Anterior cingulate cortex (tissue), 58 donors: ENCODE measurements around the gene INPPL1.
"Not testable (repeated sequence)": the region's sequence is repeated elsewhere in the genome, so short reads cannot be mapped to it uniquely, and the experiment has no call there.

Experiments used
- DNase-seq, 58 donors: peaks; one replicate each; lab custom pipeline; 2025; lab: John Stamatoyannopoulos, UW

INPPL1 gene

DNA sequence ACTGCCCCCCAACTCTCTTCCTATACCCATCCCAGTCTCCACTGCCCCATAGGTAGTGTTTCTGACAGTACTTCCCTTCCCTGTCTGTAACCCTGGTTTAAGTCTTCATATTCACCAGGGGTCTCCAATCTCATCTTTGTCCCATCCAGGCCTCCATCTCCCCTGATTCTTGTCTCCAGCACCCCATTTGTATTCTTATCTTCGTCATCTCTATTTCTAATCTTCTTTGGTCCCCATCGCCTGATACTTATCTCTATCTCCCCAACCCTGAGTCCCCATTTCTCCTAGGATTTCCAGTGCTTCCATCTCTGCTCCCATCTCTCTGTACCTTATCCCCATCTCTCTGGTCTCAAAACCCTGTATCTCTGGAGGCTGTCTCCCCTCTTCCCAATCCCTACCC is 17.6 kb downstream of the INPPL1 start:
- no peak for DNase-seq

- no peak for DNase-seq
These were observed 18.8 kb downstream of the INPPL1 start for GRCh38 chr11:72243173-72244059.

DNA sequence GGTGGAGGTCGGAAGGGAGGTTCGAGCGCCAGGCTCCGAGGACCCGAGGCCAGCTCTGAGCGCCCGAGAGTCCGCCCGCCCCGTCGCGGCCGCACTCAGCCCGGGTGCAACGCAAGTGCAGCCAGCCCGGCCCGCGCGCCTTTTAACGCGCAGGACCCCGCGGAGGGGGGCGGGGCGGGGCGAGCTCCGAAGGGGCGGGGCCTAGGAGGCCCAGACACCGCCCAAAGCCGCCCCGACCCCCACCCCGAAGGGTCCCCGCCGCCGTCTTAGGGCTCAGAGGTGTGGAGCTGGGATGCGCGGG is 19.4 kb downstream of the INPPL1 start, which contains the start of gene PHOX2A:
TSS of gene PHOX2A (minus strand) at position 117 of the 301 bp plus-strand sequence. CDS start 172 bp downstream, outside the sequence.
- DNase-seq, result no peak

GRCh38 chr11:72244361-72245262 is 20.0 kb downstream of the INPPL1 start:
- DNase-seq, result no peak

DNA sequence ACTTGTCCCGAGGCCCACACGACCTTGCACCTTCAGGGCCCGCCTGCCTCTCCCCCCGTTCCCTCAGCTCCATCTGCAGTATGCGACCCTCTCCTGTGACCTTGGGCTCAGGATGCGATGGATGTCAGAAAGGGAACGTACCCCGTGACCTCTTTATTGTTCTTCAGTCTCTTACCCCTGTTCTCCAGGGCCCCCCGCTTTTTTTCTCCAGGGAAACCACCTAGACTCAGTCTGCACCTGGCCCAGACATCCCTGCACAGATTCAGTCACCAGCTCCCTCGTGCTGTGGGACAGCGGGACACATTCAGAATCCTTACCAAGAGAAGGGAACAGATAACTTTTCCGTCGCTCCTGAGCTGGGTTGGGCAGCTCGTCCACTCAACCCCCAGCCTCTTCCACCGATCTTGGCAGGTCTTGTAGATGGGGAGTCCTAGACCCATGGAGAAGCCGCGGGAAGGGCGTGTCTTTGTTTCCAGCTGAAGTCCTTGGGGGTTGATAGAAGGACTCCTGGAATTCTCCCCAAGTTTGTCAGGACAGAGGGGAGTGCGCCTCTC is 20.8 kb downstream of the INPPL1 start:
- no peak for DNase-seq

GRCh38 chr11:72247584-72247983 is 23.0 kb downstream of the INPPL1 start:
- DNase-seq, result no peak

DNA sequence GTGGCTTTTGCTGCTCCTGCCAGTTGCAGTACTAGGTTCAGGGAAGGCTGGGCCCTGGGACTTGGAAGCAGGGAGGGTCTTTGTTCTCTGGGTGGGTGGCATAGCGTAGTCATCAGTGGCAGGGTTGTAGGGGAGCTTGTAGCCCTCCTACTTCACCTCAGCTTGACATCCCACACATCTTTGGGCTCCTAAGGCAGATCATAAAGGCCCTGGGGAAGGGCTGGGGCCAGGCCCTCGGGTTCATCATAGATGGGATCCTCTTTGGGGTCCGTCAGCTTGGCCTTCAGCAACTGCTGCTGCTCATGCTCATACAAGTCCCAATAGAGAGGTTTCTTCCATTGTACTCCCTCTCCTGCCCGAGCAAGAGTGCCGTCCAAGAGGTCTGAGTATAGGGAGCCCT is 25.4 kb downstream of the INPPL1 start:
- no peak for DNase-seq

GRCh38 chr11:72250661-72251464 is 26.3 kb downstream of the INPPL1 start:
- DNase-seq, result no peak

- peak in 1 of 58 donors; percentile 21 for DNase-seq
These were observed 27.0 kb downstream of the INPPL1 start for GRCh38 chr11:72251614-72252013.

GRCh38 chr11:72253392-72253791 is 28.8 kb downstream of the INPPL1 start:
- DNase-seq, result no peak

GRCh38 chr11:72254299-72254993 is 29.9 kb downstream of the INPPL1 start:
- DNase-seq, result no peak

GRCh38 chr11:72257570-72257969 is 33.0 kb downstream of the INPPL1 start:
- no peak for DNase-seq

DNA sequence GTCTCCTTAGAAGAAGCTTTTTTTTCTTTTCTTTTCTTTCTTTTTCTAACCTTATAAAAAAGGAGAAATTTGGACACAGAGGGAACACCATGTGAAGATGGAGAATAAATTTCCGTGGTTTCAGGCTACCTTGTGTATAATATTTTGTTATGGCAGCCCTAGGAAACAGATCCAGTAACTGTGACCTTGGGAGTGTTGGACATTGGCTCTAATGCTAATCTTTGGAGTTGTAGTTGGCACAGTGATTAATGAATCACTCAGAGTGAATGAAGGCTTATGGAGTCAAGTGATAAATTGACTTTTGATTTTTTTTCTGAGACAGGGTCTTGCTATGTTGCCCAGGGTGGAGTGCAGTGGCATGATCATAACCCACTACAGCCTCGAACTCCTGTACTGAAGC is 34.9 kb downstream of the INPPL1 start:
- no peak for DNase-seq

DNA sequence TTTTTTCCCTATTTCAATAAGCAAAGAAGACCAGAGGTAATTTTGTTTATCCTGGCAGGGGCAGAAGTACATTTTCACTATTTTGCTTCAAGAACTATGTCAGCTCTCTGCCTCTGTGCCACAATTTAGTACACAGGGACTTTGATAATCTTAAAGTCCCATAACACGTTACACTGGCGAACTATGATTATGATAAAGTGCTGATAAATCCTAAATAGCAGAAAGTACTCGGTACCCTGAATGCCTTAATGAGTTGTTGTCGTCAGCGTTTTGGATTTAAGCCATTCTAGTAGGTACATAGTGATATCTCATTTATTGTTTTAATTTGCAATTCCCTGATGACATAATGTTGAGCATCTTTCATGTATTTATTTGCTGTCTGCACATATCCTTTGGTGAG is 36.0 kb downstream of the INPPL1 start:
- no peak for DNase-seq

DNA sequence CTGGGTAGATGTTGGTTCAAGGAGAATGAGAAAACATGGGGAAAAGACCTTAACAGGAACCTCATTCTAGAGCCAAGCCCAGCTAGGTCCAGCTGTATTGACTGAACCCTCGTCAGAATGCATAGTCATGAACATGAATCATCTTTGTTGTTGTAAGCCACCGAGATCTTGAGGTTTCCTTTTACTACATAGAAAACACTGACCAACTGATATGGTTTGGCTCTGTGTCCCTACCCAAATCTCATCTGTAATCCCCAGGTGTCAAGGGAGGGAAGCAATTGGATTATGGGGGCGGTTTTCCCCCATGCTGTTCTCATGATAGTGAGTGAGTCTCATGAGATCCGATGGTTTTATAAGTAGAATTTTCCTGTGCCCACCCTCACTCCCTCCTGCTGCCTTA is 38.8 kb downstream of the INPPL1 start:
- DNase-seq, result no peak

DNA sequence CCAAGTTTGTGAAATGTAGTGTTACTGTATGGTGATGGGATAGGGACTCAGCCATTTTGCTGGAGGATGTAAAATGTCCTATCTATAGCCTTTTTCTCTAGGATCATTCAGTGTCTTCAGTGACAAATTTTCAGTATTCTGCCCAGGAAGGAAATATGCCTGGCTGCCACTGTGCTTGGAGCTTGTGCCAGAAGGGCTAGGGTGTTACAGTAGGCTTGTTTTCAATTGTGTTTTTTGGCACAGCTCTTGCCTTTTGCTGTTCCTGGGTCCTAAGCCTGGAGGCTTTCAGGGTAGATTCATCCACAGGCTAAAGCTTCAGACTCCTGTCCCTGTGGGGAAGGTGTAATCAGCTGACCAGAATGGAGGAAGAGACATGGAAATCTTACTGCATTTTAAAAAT is 41.4 kb downstream of the INPPL1 start:
- DNase-seq, result no peak

DNA sequence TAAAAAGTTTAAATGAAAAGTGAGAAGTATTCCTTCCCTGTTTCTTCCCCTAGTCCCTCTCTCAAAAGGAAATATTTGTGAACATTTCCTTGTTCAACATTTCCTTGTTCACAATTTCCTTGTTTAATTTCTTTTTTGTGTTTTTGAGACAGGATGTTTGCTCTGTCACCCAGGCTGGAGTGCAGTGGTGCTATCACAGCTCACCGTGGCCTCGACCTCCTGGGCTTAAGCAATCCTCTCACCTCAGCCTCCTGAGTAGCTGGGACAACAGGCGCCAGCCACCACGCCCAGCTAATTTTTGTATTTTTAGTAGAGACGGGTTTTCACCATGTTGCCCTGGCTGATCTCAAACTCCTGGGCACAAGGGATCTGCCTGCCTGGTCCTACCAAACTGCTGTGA is 42.4 kb downstream of the INPPL1 start:
- DNase-seq, result not testable (repeated sequence)

DNA sequence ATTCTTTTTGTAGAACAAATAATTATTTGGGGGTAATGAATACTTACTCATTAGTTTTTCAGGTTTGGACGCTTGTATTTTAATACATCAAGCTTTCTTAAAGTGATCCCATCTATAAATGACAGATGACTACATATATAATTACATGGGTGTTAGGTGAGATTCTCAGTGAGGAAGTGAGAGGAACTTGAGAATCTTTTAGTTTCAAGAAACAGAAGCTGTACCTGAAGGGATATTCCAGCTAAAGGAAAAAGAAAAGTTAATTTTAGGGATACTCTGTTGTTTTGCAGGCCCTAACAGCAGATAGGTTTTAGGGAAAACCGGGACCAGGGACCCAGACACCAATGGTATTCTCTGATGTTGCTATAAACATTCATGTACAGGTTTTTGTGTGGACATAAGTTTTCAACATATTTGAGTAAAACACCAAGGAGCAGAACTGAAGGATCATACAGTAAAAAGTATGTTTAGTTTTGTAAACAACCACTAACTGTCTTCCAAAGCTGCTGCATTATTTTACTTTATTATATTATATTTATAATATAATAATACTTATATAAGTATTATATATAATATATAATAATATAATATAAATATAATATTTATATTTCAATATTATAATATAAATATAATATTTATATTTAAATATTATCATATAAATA is 43.5 kb downstream of the INPPL1 start:
- DNase-seq, result no peak

- DNase-seq, result no peak
These were observed 47.4 kb downstream of the INPPL1 start for GRCh38 chr11:72271980-72272379.
